Stimulated activated naive CD4-positive, alpha-beta T cell treated with Interleukin-2 at 50 U/mL for 16 hours (primary cell): ENCODE measurements around the gene ZNF776.
"Not testable (repeated sequence)": the region's sequence is repeated elsewhere in the genome, so short reads cannot be mapped to it uniquely, and the experiment has no call there.

Experiments
- DNase-seq: peaks from one replicate; lab custom pipeline; 2025; lab: John Stamatoyannopoulos, UW

The ZNF776 gene

DNA sequence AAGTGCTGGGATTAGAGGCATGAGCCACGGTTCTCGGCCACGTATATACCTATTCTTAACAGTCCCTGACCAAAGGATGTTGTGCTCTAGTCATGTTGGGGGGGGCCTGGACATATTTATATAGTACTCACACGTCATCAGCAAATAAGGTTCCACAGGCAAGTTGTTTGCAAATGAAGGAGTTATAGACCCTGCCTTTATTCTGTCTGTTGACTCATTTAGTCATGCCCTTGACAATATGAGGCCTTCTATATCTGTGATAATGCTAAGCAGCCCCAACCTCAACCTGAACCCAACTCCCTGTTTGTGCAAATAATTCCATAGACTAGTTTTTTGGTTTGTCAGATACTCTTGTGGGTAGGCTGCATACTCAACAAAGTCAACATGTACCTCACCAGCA is 31.7 kb downstream of the ZNF776 start:
- no peak for DNase-seq

DNA sequence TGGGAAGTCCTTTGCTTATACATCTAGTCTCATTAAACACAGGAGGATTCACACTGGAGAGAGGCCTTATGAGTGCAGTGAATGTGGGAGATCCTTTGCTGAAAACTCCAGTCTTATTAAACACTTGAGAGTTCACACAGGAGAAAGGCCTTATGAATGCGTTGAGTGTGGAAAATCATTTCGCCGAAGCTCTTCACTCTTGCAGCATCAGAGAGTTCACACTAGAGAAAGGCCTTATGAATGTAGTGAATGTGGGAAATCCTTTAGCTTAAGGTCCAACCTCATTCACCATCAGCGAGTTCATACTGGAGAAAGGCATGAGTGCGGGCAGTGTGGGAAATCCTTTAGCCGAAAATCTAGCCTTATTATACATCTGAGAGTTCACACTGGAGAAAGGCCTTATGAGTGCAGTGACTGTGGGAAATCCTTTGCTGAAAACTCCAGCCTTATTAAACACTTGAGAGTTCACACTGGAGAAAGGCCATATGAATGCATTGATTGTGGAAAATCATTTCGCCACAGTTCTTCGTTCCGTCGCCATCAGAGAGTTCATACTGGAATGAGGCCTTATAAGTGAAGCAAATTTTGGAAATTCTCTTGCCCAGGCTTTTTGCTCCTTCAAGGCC is 32.7 kb downstream of the ZNF776 start:
- no peak for DNase-seq

GRCh38 chr19:57786286-57786685 is 39.7 kb downstream of the ZNF776 start:
- no peak for DNase-seq

DNA sequence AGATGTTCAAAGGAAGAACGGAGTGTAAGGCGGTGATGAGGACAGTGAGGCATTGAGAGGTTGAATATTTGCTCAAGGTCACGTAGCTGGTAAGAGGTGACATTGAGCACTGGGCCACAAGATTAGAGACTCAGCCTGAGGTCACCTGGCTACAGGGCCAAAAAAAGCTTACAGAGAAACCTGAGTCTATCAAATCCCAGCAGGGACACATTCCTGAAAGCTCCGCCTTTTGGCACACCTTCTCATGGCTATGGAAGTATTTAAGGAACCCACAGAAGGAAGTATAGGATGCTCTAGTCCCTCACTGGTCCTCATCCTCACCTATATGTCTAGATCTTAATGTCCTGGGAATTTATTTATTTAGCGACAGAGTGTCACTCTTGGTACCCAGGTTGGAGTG is 40.3 kb downstream of the ZNF776 start:
- no peak for DNase-seq

- DNase-seq: no peak
These were observed 41.6 kb downstream of the ZNF776 start for GRCh38 chr19:57788114-57788692.

DNA sequence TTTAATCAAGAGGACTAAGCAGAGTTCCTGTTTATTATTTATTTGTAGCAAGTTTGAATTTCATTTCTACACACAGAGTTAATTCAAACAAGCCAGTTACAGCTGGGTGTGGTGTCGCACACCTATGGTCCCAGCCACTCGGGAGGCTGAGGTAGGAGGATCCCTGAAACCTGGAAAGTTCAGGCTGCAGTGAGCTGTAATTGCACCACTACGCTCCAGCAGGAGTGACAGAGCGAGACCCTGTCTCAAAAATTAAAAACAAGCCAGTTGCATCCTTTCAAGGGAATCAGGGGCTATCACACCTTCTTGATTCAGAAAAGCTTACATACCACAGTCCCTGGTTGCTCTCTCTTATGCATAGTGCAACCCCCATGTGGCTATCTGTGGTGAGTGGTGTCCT is 42.7 kb downstream of the ZNF776 start:
- DNase-seq: no peak

DNA sequence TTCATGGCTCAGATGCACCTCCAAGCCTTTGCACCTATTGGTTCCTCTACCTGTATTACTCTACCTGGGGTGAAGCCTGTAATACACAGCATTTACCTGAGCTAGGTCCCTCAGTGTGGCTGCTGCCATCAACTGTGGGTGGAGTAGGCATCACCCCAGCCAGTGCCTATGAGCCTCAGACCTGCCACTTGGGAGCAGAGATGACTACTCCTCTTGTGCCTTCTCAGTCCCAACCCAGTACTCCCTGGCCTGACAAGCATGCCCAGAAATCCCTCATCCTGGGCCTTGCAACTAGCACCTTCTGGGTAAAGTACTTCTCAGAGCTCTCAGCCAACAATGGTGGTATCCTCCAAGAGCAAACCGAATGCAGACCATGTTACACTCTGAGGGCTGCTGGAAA is 50.0 kb downstream of the ZNF776 start:
- not testable (repeated sequence) for DNase-seq

- no peak for DNase-seq
These were observed 54.1 kb downstream of the ZNF776 start for GRCh38 chr19:57800696-57801095.

DNA sequence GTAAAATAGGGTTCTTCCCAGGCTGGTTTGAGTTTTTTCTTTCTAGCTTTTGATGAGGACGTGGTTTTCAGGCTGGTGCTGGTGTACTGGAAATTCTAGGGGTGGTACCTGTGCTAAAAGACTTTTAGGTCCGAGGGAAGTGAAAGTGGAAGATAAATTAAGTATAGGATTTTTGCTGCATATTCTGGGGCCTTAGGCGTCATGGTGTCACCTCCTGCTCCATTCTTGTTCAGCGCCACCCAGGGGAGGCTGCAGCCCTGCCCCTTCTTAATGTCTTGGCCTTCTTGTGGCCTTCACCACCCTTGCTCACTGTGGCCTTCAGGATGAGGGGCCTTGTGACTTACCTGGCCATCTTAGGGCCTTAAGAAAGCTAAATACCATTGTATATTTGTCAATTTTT is 55.7 kb downstream of the ZNF776 start:
- DNase-seq: no peak

DNA sequence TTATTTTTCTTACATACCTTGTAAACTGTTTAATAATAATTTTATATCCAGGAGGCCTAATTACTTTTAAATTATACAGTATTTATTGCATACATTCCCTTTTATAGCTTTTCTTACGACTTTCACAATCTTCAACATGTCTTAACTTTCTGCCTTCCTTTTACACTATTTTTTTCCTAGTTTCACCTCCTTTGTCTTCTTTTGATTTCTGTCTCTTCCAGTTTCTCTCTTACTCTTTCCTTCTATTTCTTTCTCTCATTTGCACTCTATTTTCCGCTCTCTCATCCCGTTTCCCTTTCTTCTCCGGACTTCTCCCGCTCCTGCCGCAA is 56.6 kb downstream of the ZNF776 start:
- no peak for DNase-seq

GRCh38 chr19:57803594-57804325 is 57.1 kb downstream of the ZNF776 start:
- no peak for DNase-seq

GRCh38 chr19:57807541-57807940 is 60.9 kb downstream of the ZNF776 start:
- DNase-seq: no peak
